Gastroesophageal sphincter (tissue), 3 donors: ENCODE measurements around the gene AQP6.

Experiments used
- EP300 ChIP-seq: sonication (generic); formaldehyde crosslinking; IDR thresholded peaks from one replicate; pipeline ENCODE4 v1.6.1; 2017; ENCODE audit warnings: antibody characterized with exemption, mild to moderate bottlenecking
- POLR2A ChIP-seq, 2 donors: fragments of 450-650 bp; IDR thresholded peaks; one replicate each; pipeline ENCODE4 v1.6.1; 2017; ENCODE audit warnings: antibody characterized with exemption in 2 of 2, mild to moderate bottlenecking in 2 of 2, moderate library complexity in 1 of 2
- POLR2AphosphoS5 ChIP-seq: sonication (generic); formaldehyde crosslinking; IDR thresholded peaks from one replicate; pipeline ENCODE4 v1.6.1; 2017; ENCODE audit warnings: antibody characterized with exemption
- TF ChIP-seq, protein P1 (sequence below), 4 experiments: fragments of 200-600 bp in 2 of 4; fragments of 450-650 bp in 2 of 4; sonication (generic) in 1 of 4; IDR thresholded peaks; one replicate each; pipeline ENCODE4 v1.5.1; 2017 to 2019; ENCODE audit warnings: antibody characterized with exemption in 4 of 4, mild to moderate bottlenecking in 2 of 4, moderate library complexity in 2 of 4

DNA sequence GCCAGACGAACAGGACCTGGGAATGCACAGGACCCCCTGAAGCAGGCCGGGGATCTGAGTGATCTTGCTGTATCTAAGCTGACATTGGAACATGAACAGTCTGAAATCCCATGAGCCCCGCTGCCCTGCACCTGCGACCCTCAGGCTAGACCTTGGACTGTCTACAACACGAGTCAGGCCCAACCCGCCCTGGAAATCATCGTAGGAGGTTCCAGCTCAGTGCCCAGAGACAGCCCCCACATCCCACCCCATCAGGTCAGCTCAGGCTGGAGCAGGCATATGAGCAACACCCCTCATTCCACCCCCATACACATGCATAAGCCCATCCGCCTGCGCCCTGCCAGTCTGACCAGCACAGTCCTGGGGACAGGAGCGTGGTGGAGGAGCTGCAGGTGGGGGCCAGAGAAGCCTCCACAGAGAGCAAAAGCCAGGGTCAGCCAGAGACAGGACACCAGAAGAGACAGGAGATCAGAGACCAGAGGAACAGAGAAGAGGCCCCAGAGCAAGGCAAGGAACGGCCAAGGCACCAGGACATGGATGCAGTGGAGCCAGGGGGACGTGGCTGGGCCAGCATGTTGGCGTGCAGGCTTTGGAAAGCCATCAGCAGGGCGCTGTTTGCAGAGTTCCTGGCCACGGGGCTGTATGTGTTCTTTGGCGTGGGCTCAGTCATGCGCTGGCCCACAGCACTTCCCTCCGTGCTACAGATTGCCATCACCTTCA is at the start of gene AQP6:
- TF ChIP-seq, protein P1, sequence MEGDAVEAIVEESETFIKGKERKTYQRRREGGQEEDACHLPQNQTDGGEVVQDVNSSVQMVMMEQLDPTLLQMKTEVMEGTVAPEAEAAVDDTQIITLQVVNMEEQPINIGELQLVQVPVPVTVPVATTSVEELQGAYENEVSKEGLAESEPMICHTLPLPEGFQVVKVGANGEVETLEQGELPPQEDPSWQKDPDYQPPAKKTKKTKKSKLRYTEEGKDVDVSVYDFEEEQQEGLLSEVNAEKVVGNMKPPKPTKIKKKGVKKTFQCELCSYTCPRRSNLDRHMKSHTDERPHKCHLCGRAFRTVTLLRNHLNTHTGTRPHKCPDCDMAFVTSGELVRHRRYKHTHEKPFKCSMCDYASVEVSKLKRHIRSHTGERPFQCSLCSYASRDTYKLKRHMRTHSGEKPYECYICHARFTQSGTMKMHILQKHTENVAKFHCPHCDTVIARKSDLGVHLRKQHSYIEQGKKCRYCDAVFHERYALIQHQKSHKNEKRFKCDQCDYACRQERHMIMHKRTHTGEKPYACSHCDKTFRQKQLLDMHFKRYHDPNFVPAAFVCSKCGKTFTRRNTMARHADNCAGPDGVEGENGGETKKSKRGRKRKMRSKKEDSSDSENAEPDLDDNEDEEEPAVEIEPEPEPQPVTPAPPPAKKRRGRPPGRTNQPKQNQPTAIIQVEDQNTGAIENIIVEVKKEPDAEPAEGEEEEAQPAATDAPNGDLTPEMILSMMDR (IDR thresholded peaks at IDR 0.05) = no peak
- TF ChIP-seq POLR2A (IDR thresholded peaks at IDR 0.05) (no peak), POLR2AphosphoS5 (no peak), EP300 (no peak)
